GM12878 (cell line): Measurements from ENCODE around the gene CXADR. TPM values are rescaled to one million over a fixed set of nuclear protein-coding genes. Genes with fewer than 3 reads are reported as not detected.

Experiments used
- ATAC-seq: fragments of 200-7000 bp; cut with Tn5 transposase; 3 replicates; pipeline ENCODE4 v1.9.1; 2020; ENCODE audit warnings: mild to moderate bottlenecking, moderate library complexity
- BruUV-seq: library from RNA; stranded (reverse); fragments of 400-500 nt; replicated peaks from 2 replicates; lab custom pipeline; 2021; lab: Mats Ljungman, UMichigan
- CTCF ChIA-PET: fragments of 300-600 bp; sonication (Branson Sonifier 250); formaldehyde crosslinking; extraction: SDS; loops from one replicate; lab custom pipeline; 2021; ENCODE audit warnings: inconsistent platforms; lab: Yijun Ruan, JAX
- POLR2A ChIA-PET: fragments of 350-600 bp; formaldehyde crosslinking; extraction: SDS; loops from one replicate; lab custom pipeline; 2021; ENCODE audit warnings: inconsistent platforms; lab: Charles Lee
- RAD21 ChIA-PET: fragments of 300-600 bp; sonication (Branson Sonifier 250); formaldehyde crosslinking; loops from one replicate; lab custom pipeline; 2023; ENCODE audit warnings: antibody characterized with exemption; ENCODE audit not compliant: unreplicated experiment; lab: Charles Lee
- SMC1A ChIA-PET: fragments of 300-600 bp; sonication (Branson Sonifier 250); formaldehyde crosslinking; loops from one replicate; lab custom pipeline; 2023; ENCODE audit not compliant: unreplicated experiment, uncharacterized antibody; lab: Charles Lee
- DNase-seq: peaks from one replicate; pipeline ENCODE4 v3.0.0-alpha.2; 2011; ENCODE audit warnings: low read depth, low spot score
- FAIRE-seq: peaks from 3 replicates; lab custom pipeline; 2011; peaks lifted over from hg19 to GRCh38; lab: Jason Lieb, UNC
- H2AFZ ChIP-seq: 2 replicates; pipeline ENCODE4 v1.6.0; 2011; ENCODE audit warnings: low read depth, low read length, control low read depth; ENCODE audit not compliant: control insufficient read depth
- H3K27ac ChIP-seq: 2 replicates; pipeline ENCODE4 v1.5.1; 2011; ENCODE audit warnings: control low read depth; ENCODE audit not compliant: control insufficient read depth, insufficient read depth
- H3K27me3 ChIP-seq, 2 experiments: replicated peaks in 1 of 2; 2 replicates each; pipeline versions ENCODE4 v1.6.0 to v1.6.1; 2011; ENCODE audit warnings: low read length in 1 of 2; ENCODE audit not compliant: control insufficient read depth in 2 of 2, insufficient read depth in 2 of 2
- H3K36me3 ChIP-seq, 2 experiments: 2 replicates each; pipeline ENCODE4 v1.5.1; 2011; ENCODE audit warnings: low read length in 1 of 2; ENCODE audit not compliant: control insufficient read depth in 2 of 2, insufficient read depth in 2 of 2
- H3K4me1 ChIP-seq: 2 replicates; pipeline ENCODE4 v1.6.1; 2011; ENCODE audit warnings: mild to moderate bottlenecking, low read length, moderate library complexity, mixed read lengths; ENCODE audit not compliant: control insufficient read depth, insufficient read depth
- H3K4me2 ChIP-seq: 2 replicates; pipeline ENCODE4 v1.6.0; 2011; ENCODE audit warnings: control low read depth; ENCODE audit not compliant: control insufficient read depth, insufficient read depth
- H3K4me3 ChIP-seq: fragments of 200-600 bp; sonication (generic); 2 replicates; pipeline ENCODE4 v1.5.1; 2016
- H3K79me2 ChIP-seq: 2 replicates; pipeline ENCODE4 v1.6.0; 2011; ENCODE audit warnings: low read length; ENCODE audit not compliant: control insufficient read depth, insufficient read depth
- H3K9ac ChIP-seq: 2 replicates; pipeline ENCODE4 v1.8.0; 2011; ENCODE audit warnings: low read length, control low read depth, mixed read lengths; ENCODE audit not compliant: control insufficient read depth, insufficient read depth
- H3K9me3 ChIP-seq: replicated peaks from 3 replicates; pipeline ENCODE4 v1.5.1; 2011; ENCODE audit warnings: mild to moderate bottlenecking, low read length; ENCODE audit not compliant: control insufficient read depth, insufficient read depth
- H4K20me1 ChIP-seq: 2 replicates; pipeline ENCODE4 v1.6.0; 2011; ENCODE audit not compliant: control insufficient read depth, insufficient read depth
- ATF7 ChIP-seq: fragments of 450-650 bp; IDR thresholded peaks from 2 replicates; pipeline ENCODE4 v1.6.1; 2016; ENCODE audit warnings: low read depth, mild to moderate bottlenecking
- CHD1 ChIP-seq: IDR thresholded peaks from 2 replicates; pipeline ENCODE4 v1.6.1; 2012; ENCODE audit warnings: low read depth, low read length, improper control_type of control experiment
- MEF2B ChIP-seq: fragments of 450-650 bp; IDR thresholded peaks from 2 replicates; pipeline ENCODE4 v1.6.1; 2018; ENCODE audit warnings: mild to moderate bottlenecking, moderate library complexity; ENCODE audit not compliant: partially characterized antibody, poor library complexity, severe bottlenecking
- SP1 ChIP-seq: IDR thresholded peaks from one replicate; pipeline ENCODE4 v1.6.1; 2011; ENCODE audit warnings: low read depth, low read length
- TAF1 ChIP-seq: IDR thresholded peaks from 2 replicates; pipeline ENCODE4 v1.6.1; 2011; ENCODE audit warnings: mild to moderate bottlenecking, low read depth, low read length, borderline replicate concordance
- ZNF24 ChIP-seq: fragments of 450-650 bp; IDR thresholded peaks from 2 replicates; pipeline ENCODE4 v1.6.1; 2017; ENCODE audit warnings: antibody characterized with exemption, mild to moderate bottlenecking
- WGBS: methylation state at CpG from one replicate; pipeline ENCODE4 v1.1.6; 2016; ENCODE audit warnings: low lambda C conversion rate; ENCODE audit not compliant: insufficient replicate concordance, insufficient coverage; ENCODE audit errors: missing lambda C conversion rate; 5-methylcytosine and 5-hydroxymethylcytosine counted together
- in situ Hi-C: fragments of 300-500 bp; cut with MboI; formaldehyde crosslinking; loops from 9 replicates; pipeline ENCODE4 v1.14.3; 2018; ENCODE audit warnings: mixed read lengths
- intact Hi-C: fragments of 100-400 bp; cut with micrococcal nuclease; formaldehyde crosslinking; loops from one replicate; pipeline ENCODE4 v1.14.2; 2022; ENCODE audit not compliant: unreplicated experiment
- polyA plus RNA-seq, 11 experiments: library from polyadenylated mRNA; depleted of rRNA in 4 of 11; unstranded in 6 of 11; stranded (reverse) in 5 of 11; fragments of >200 nt; fragmentation: Nextera tagmentation in 4 of 11; fragmentation: Illumina TruSeq in 1 of 11; extraction: Ambion mirVana in 4 of 11; extraction: Trizol in 1 of 11; gene quantifications; 1 replicate in 1 of 11; 2 replicates in 10 of 11; pipeline versions ENCODE4 v1.2.1 to v1.2.3, GENCODE V29; 2011 to 2016; ENCODE audit warnings: inconsistent platforms in 2 of 11, missing spikeins in 2 of 11, low read depth in 1 of 11
- total RNA-seq, 4 experiments: library from RNA; depleted of rRNA in 3 of 4; stranded (reverse); fragments of >200 nt in 3 of 4; fragmentation: Illumina TruSeq in 1 of 4; extraction: Trizol in 1 of 4; gene quantifications; 2 replicates each; pipeline versions ENCODE4 v1.2.1 to v1.2.3, GENCODE V29; 2013 to 2021
- TF ChIP-seq, protein P1 (sequence below): fragments of 450-650 bp; IDR thresholded peaks from 2 replicates; pipeline ENCODE4 v1.6.1; 2016; ENCODE audit warnings: mild to moderate bottlenecking

Gene CXADR
- total and polyA plus RNA-seq, 10 of the 15 experiments (the other 5 are each of a cell fraction or from before 2014, with no cell fraction given), result 0.01 to 0.64 (median 0.13) TPM

DNA sequence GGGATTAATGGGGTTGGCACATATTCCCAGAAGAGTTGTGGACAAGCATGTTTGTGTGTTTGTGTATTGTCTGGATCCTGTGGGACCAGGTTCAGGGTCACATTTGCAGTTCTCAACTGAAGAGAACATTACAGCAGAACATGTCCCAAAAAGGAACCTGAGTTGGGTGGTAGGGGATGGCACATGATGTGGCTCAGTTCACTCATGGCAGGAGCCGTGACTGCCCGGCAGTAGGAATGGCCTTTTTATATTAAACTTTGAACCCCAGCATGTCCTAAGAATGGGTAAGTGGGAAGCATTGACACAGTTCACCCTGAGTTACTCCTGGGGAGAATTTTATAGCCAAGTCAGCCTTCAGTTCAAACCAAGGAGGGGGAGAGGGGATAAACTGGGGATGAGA lies 41.3 kb downstream of the CXADR start:
- Histone ChIP-seq H3K4me1 (no peaks in the 10 kb centered on the region), H3K4me2 (no peak overlapping the region), H3K27ac (no peak overlapping the region), H4K20me1 (no peaks in the 10 kb centered on the region), H3K9me3 (no peaks in the 10 kb centered on the region), H3K79me2 (no peaks in the 10 kb centered on the region), H3K27me3 (no peaks in the 10 kb centered on the region), H3K4me3 (no peak overlapping the region), H3K36me3 (no peaks in the 10 kb centered on the region), H2AFZ (no peak overlapping the region), H3K9ac (no peak overlapping the region)
- RAD21 ChIA-PET, result interaction anchor here (0.9 kb wide), 1 partner anchor 166 kb away, joined by 3 read pairs; no protein-coding TSS in a partner anchor
- intact Hi-C loops (loop anchor here (10.0 kb wide), 1 partner anchor 169 kb away; no protein-coding TSS in a partner anchor), in situ Hi-C loops (no loop called here)
- 3% methylated on average over 2 of the region's 2 CpGs for WGBS
- ATAC-seq (no peak), DNase-seq (no peak), FAIRE-seq (no peak)
- SMC1A ChIA-PET, result interaction anchor here (0.8 to 1.1 kb wide), 4 partner anchors 14 to 167 kb away, joined by 3 to 6 read pairs (median 4); no protein-coding TSS in a partner anchor
- CTCF ChIA-PET, result interaction anchor here (0.9 to 1.8 kb wide), 5 partner anchors 12 to 166 kb away, joined by 3 to 20 read pairs (median 6); no protein-coding TSS in a partner anchor
- TF ChIP-seq ATF7, result no peak
- TF ChIP-seq SP1, result no peak
- TF ChIP-seq ZNF24, result no peak
- no peak for TF ChIP-seq MEF2B
- no peak for TF ChIP-seq CHD1
- no peak for TF ChIP-seq TAF1
- TF ChIP-seq, protein P1, sequence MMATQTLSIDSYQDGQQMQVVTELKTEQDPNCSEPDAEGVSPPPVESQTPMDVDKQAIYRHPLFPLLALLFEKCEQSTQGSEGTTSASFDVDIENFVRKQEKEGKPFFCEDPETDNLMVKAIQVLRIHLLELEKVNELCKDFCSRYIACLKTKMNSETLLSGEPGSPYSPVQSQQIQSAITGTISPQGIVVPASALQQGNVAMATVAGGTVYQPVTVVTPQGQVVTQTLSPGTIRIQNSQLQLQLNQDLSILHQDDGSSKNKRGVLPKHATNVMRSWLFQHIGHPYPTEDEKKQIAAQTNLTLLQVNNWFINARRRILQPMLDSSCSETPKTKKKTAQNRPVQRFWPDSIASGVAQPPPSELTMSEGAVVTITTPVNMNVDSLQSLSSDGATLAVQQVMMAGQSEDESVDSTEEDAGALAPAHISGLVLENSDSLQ, result no peak
- POLR2A ChIA-PET, result no interaction called here
- no TSS peak for BruUV-seq
